ENCODE measurements around the gene RGCC. TPM values are rescaled to one million over a fixed set of nuclear protein-coding genes. Genes with fewer than 3 reads are reported as not detected.
A peak's percentile ranks its signal among the peaks of the same experiment; 100 is the strongest.

The RGCC gene
- total RNA-seq, 2 donors from 2014 or later, result 76.0 to 216 TPM

DNA sequence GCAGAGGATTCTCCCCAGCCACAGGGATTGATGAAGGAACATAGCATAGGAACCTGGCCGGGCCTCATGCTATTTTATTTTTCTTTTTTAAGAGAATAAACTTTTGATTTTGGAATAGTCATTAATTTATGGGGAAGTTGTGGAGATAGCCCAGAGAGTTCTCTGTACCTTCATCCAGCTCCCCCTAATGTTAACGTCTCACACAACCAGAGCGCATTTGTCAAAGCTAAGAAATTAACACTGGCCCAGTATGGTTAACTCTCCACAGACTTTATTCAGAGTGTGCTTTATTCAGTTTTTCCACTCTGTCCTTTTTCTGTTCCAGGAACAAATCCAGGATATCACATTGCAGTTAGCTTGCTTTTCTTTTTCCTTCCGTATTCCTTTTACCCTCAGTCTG, 59.4 kb downstream of the RGCC start:
- peaks cover 0 to 24% of the 10 kb centered on the region in 2 donors for H3K9me3 Mint-ChIP-seq
- H3K36me3 Mint-ChIP-seq, result peaks cover 0 to 12% of the 10 kb centered on the region in 2 donors
- ATAC-seq (no peak), DNase-seq (ENCODE audit: low spot score in 2 of 2) (no peak)
- H3K27ac Mint-ChIP-seq, result no peak overlapping the region

DNA sequence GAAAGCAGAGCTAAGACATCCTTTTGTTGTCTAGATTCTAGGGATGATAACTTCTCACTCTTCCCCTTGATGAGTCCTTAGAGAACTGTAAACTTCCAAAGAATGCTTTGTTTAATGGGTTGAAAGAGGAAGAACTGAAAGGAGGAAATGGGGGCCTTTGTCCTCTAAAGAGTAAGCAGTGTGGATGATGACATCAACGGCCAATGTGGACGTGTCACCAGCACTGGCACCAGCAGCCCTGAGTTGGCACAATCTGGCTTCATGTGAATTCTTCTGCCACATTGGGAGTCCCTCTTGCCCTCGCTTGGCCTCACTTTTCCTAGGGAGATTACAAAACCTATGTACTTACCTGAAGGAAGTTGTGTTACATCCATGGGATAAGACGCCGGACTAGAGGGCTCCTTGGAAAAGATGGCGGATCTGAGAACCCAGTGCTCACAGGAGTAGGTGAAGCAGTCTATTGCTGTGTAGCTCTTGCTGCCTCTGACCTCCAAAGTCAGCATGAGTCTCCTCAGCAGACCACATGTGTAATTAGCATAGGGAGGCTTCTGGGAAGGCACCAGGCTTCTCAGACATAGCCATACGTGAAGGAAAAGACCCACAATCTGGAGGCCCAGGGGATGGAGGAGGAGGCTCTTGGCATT, 62.8 kb downstream of the RGCC start:
- Mint-ChIP-seq H3K27ac (peak overlapping the region; percentile 5 to 77), H3K9me3 (peaks cover 2 to 27% of the 10 kb centered on the region in 2 donors), H3K36me3 (peaks cover 0 to 16% of the 10 kb centered on the region in 2 donors)
- ATAC-seq (no peak), DNase-seq (ENCODE audit: low spot score in 2 of 2) (no peak)

Other genes starting within 250 kb of the RGCC start
- 10 to 100 TPM; 25.8 to 39.1 TPM for gene MTRF1, start 194.0 kb upstream of the RGCC start, total RNA-seq
- gene NAA16, start 146.3 kb upstream of the RGCC start, total RNA-seq, result 10 to 100 TPM; 31.6 to 41.2 TPM